ENCODE results near the gene MMP14.
"Not testable (repeated sequence)": the region's sequence is repeated elsewhere in the genome, so short reads cannot be mapped to it uniquely, and the experiment has no call there.

MMP14 gene

GRCh38 chr14:22836301-22837113, at the start of gene MMP14:
TSS of gene MMP14 (plus strand) at chr14:22836585. CDS start at chr14:22836818, 233 bp downstream.
- Histone ChIP-seq H3K9ac (ENCODE audit: low read depth, low read length) (peak within 1 kb of the TSS; percentile 93), H3K27me3 (ENCODE audit: insufficient read depth, low read length) (peaks cover 14% of the 10 kb centered on the region; the same call in 1 of the 2 replicates), H3K36me3 (ENCODE audit: insufficient read depth, low read depth, low read length) (peaks cover 29% of the 10 kb centered on the region), H3K27ac (ENCODE audit: low read length) (no peak within 1 kb of the TSS), H3K9me3 (ENCODE audit: insufficient read depth, low read depth, low read length) (no peaks in the 10 kb centered on the region), H3K4me1 (ENCODE audit: insufficient read depth, low read length) (peaks cover 20% of the 10 kb centered on the region; the same call in 1 of the 2 replicates), H3K4me3 (ENCODE audit: low read length) (peak within 1 kb of the TSS; percentile 90)

GRCh38 chr14:22786685-22787084, 49.7 kb upstream of the MMP14 start:
- Histone ChIP-seq H3K9me3 (ENCODE audit: insufficient read depth, low read depth, low read length) (no peaks in the 10 kb centered on the region), H3K27me3 (ENCODE audit: insufficient read depth, low read length) (no peaks in the 10 kb centered on the region), H3K9ac (ENCODE audit: low read depth, low read length) (no peak overlapping the region), H3K4me1 (ENCODE audit: insufficient read depth, low read length) (no peaks in the 10 kb centered on the region), H3K36me3 (ENCODE audit: insufficient read depth, low read depth, low read length) (no peaks in the 10 kb centered on the region), H3K4me3 (ENCODE audit: low read length) (no peak overlapping the region), H3K27ac (ENCODE audit: low read length) (no peak overlapping the region)

GRCh38 chr14:22791301-22791700, 45.1 kb upstream of the MMP14 start:
- Histone ChIP-seq H3K9me3 (ENCODE audit: insufficient read depth, low read depth, low read length) (no peaks in the 10 kb centered on the region), H3K4me3 (ENCODE audit: low read length) (no peak overlapping the region), H3K27ac (ENCODE audit: low read length) (no peak overlapping the region), H3K36me3 (ENCODE audit: insufficient read depth, low read depth, low read length) (no peaks in the 10 kb centered on the region), H3K27me3 (ENCODE audit: insufficient read depth, low read length) (no peaks in the 10 kb centered on the region), H3K4me1 (ENCODE audit: insufficient read depth, low read length) (no peaks in the 10 kb centered on the region; the same call in 1 of the 2 replicates), H3K9ac (ENCODE audit: low read depth, low read length) (no peak overlapping the region)

- Histone ChIP-seq H3K4me3 (ENCODE audit: low read length) (no peak overlapping the region), H3K9me3 (ENCODE audit: insufficient read depth, low read depth, low read length) (no peaks in the 10 kb centered on the region), H3K4me1 (ENCODE audit: insufficient read depth, low read length) (peaks cover 8% of the 10 kb centered on the region), H3K36me3 (ENCODE audit: insufficient read depth, low read depth, low read length) (no peaks in the 10 kb centered on the region), H3K9ac (ENCODE audit: low read depth, low read length) (no peak overlapping the region), H3K27me3 (ENCODE audit: insufficient read depth, low read length) (no peaks in the 10 kb centered on the region), H3K27ac (ENCODE audit: low read length) (no peak overlapping the region)
Measured at GRCh38 chr14:22792158-22792557, 44.2 kb upstream of the MMP14 start.

GRCh38 chr14:22793550-22793949, 42.8 kb upstream of the MMP14 start:
- H3K27me3 ChIP-seq (ENCODE audit: insufficient read depth, low read length); H3K4me3 ChIP-seq (ENCODE audit: low read length); H3K9me3 ChIP-seq (ENCODE audit: insufficient read depth, low read depth, low read length); H3K27ac ChIP-seq (ENCODE audit: low read length); H3K36me3 ChIP-seq (ENCODE audit: insufficient read depth, low read depth, low read length); H3K9ac ChIP-seq (ENCODE audit: low read depth, low read length): not testable (repeated sequence)
- peaks cover 12% of the 10 kb centered on the region for H3K4me1 ChIP-seq (ENCODE audit: insufficient read depth, low read length)

- no peaks in the 10 kb centered on the region for H3K27me3 ChIP-seq (ENCODE audit: insufficient read depth, low read length)
- no peak overlapping the region for H3K27ac ChIP-seq (ENCODE audit: low read length)
- H3K9me3 ChIP-seq (ENCODE audit: insufficient read depth, low read depth, low read length) = no peaks in the 10 kb centered on the region
- H3K4me1 ChIP-seq (ENCODE audit: insufficient read depth, low read length) = peaks cover 12% of the 10 kb centered on the region
- no peaks in the 10 kb centered on the region for H3K36me3 ChIP-seq (ENCODE audit: insufficient read depth, low read depth, low read length)
- H3K9ac ChIP-seq (ENCODE audit: low read depth, low read length) = no peak overlapping the region
- H3K4me3 ChIP-seq (ENCODE audit: low read length) = no peak overlapping the region
Measured at GRCh38 chr14:22793976-22794375, 42.4 kb upstream of the MMP14 start.

GRCh38 chr14:22794551-22794951, 41.8 kb upstream of the MMP14 start:
- H3K4me1 ChIP-seq (ENCODE audit: insufficient read depth, low read length) = peaks cover 12% of the 10 kb centered on the region
- H3K27me3 ChIP-seq (ENCODE audit: insufficient read depth, low read length) = no peaks in the 10 kb centered on the region
- no peak overlapping the region for H3K9ac ChIP-seq (ENCODE audit: low read depth, low read length)
- no peaks in the 10 kb centered on the region for H3K36me3 ChIP-seq (ENCODE audit: insufficient read depth, low read depth, low read length)
- H3K4me3 ChIP-seq (ENCODE audit: low read length) = no peak overlapping the region
- no peak overlapping the region for H3K27ac ChIP-seq (ENCODE audit: low read length)
- H3K9me3 ChIP-seq (ENCODE audit: insufficient read depth, low read depth, low read length) = no peaks in the 10 kb centered on the region

- no peaks in the 10 kb centered on the region for H3K9me3 ChIP-seq (ENCODE audit: insufficient read depth, low read depth, low read length)
- H3K36me3 ChIP-seq (ENCODE audit: insufficient read depth, low read depth, low read length) = no peaks in the 10 kb centered on the region
- H3K4me3 ChIP-seq (ENCODE audit: low read length) = no peak overlapping the region
- H3K27me3 ChIP-seq (ENCODE audit: insufficient read depth, low read length) = no peaks in the 10 kb centered on the region
- H3K9ac ChIP-seq (ENCODE audit: low read depth, low read length) = peak overlapping the region; percentile 17; the same call in 1 of the 2 replicates
- H3K27ac ChIP-seq (ENCODE audit: low read length) = no peak overlapping the region
- peaks cover 12% of the 10 kb centered on the region for H3K4me1 ChIP-seq (ENCODE audit: insufficient read depth, low read length)
Measured at GRCh38 chr14:22796087-22796707, 40.2 kb upstream of the MMP14 start.

- H3K4me1 ChIP-seq (ENCODE audit: insufficient read depth, low read length) = peaks cover 12% of the 10 kb centered on the region
- peak overlapping the region; percentile 17; the same call in 1 of the 2 replicates for H3K9ac ChIP-seq (ENCODE audit: low read depth, low read length)
- H3K27me3 ChIP-seq (ENCODE audit: insufficient read depth, low read length) = no peaks in the 10 kb centered on the region
- no peak overlapping the region; the same call in 1 of the 2 replicates for H3K4me3 ChIP-seq (ENCODE audit: low read length)
- no peaks in the 10 kb centered on the region for H3K9me3 ChIP-seq (ENCODE audit: insufficient read depth, low read depth, low read length)
- no peak overlapping the region for H3K27ac ChIP-seq (ENCODE audit: low read length)
- H3K36me3 ChIP-seq (ENCODE audit: insufficient read depth, low read depth, low read length) = no peaks in the 10 kb centered on the region
Measured at GRCh38 chr14:22797017-22797917, 39.1 kb upstream of the MMP14 start.

GRCh38 chr14:22798528-22798927, 37.9 kb upstream of the MMP14 start:
- Histone ChIP-seq H3K4me3 (ENCODE audit: low read length) (no peak overlapping the region), H3K27ac (ENCODE audit: low read length) (no peak overlapping the region), H3K27me3 (ENCODE audit: insufficient read depth, low read length) (no peaks in the 10 kb centered on the region), H3K9me3 (ENCODE audit: insufficient read depth, low read depth, low read length) (no peaks in the 10 kb centered on the region), H3K9ac (ENCODE audit: low read depth, low read length) (no peak overlapping the region), H3K36me3 (ENCODE audit: insufficient read depth, low read depth, low read length) (no peaks in the 10 kb centered on the region), H3K4me1 (ENCODE audit: insufficient read depth, low read length) (peaks cover 12% of the 10 kb centered on the region)

GRCh38 chr14:22800346-22800745, 36.0 kb upstream of the MMP14 start:
- Histone ChIP-seq H3K36me3 (ENCODE audit: insufficient read depth, low read depth, low read length) (no peaks in the 10 kb centered on the region), H3K9me3 (ENCODE audit: insufficient read depth, low read depth, low read length) (no peaks in the 10 kb centered on the region), H3K4me1 (ENCODE audit: insufficient read depth, low read length) (peaks cover 12% of the 10 kb centered on the region), H3K9ac (ENCODE audit: low read depth, low read length) (no peak overlapping the region), H3K27ac (ENCODE audit: low read length) (no peak overlapping the region), H3K4me3 (ENCODE audit: low read length) (no peak overlapping the region), H3K27me3 (ENCODE audit: insufficient read depth, low read length) (no peaks in the 10 kb centered on the region)

Measured in iPS-20b (cell line).